GM23338 (cell line): ENCODE data around the gene CNN3. TPM values are rescaled to one million over a fixed set of nuclear protein-coding genes. Genes with fewer than 3 reads are reported as not detected.
A peak's percentile ranks its signal among the peaks of the same experiment; 100 is the strongest.

Experiments
- ATAC-seq: fragments of 200-7000 bp; cut with Tn5 transposase; 3 replicates; pipeline ENCODE4 v1.9.1; 2020
- DNase-seq: peaks from one replicate; pipeline ENCODE4 v3.0.0-alpha.2; 2015; ENCODE audit warnings: low spot score
- H2AFZ ChIP-seq: fragments of 200-600 bp; sonication (generic); 2 replicates; pipeline ENCODE4 v1.8.0; 2016; ENCODE audit warnings: antibody characterized with exemption, mild to moderate bottlenecking, moderate library complexity
- H3F3A ChIP-seq: fragments of 200-600 bp; sonication (generic); replicated peaks from 2 replicates; pipeline ENCODE4 v1.8.0; 2017; ENCODE audit warnings: antibody characterized with exemption, mixed run types, low read depth
- H3K27ac ChIP-seq: fragments of 200-600 bp; sonication (generic); 2 replicates; pipeline ENCODE4 v1.6.1; 2016; ENCODE audit warnings: low read depth
- H3K27me3 ChIP-seq: fragments of 200-600 bp; sonication (generic); 2 replicates; pipeline ENCODE4 v1.8.0; 2016; ENCODE audit warnings: mild to moderate bottlenecking, mixed run types, moderate library complexity; ENCODE audit not compliant: insufficient read depth
- H3K36me3 ChIP-seq: fragments of 200-600 bp; sonication (generic); 2 replicates; pipeline ENCODE4 v1.8.0; 2016; ENCODE audit warnings: mild to moderate bottlenecking; ENCODE audit not compliant: insufficient read depth
- H3K4me1 ChIP-seq: fragments of 200-600 bp; sonication (generic); 2 replicates; pipeline ENCODE4 v1.8.0; 2016; ENCODE audit warnings: mild to moderate bottlenecking, moderate library complexity; ENCODE audit not compliant: insufficient read depth
- H3K4me2 ChIP-seq: fragments of 200-600 bp; sonication (generic); 2 replicates; pipeline ENCODE4 v1.7.1; 2017; ENCODE audit warnings: mixed run types
- H3K4me3 ChIP-seq: fragments of 200-600 bp; sonication (generic); 2 replicates; pipeline ENCODE4 v1.6.1; 2016; ENCODE audit warnings: mixed run types
- H3K79me2 ChIP-seq: fragments of 200-600 bp; sonication (generic); replicated peaks from 2 replicates; pipeline ENCODE4 v1.8.0; 2017; ENCODE audit warnings: mild to moderate bottlenecking; ENCODE audit not compliant: insufficient read depth
- H3K9me2 ChIP-seq: fragments of 200-600 bp; sonication (generic); 2 replicates; pipeline ENCODE4 v1.8.0; 2017; ENCODE audit not compliant: insufficient read depth
- H4K20me1 ChIP-seq: fragments of 200-600 bp; sonication (generic); replicated peaks from 2 replicates; pipeline ENCODE4 v1.8.0; 2017; ENCODE audit warnings: mild to moderate bottlenecking; ENCODE audit not compliant: insufficient read depth
- H3K27ac Mint-ChIP-seq: 2 replicates; pipeline ENCODE4 v1.8.0; 2020; ENCODE audit warnings: inconsistent platforms, mild to moderate bottlenecking, moderate library complexity, mixed read lengths
- H3K27me3 Mint-ChIP-seq: 3 replicates; pipeline ENCODE4 v1.8.0; 2022; ENCODE audit warnings: low read depth, mild to moderate bottlenecking, moderate library complexity, mixed read lengths, inconsistent platforms; ENCODE audit not compliant: insufficient read depth, poor library complexity
- H3K36me3 Mint-ChIP-seq: 3 replicates; pipeline ENCODE4 v1.8.0; 2021; ENCODE audit warnings: low read depth, mild to moderate bottlenecking, inconsistent platforms, moderate library complexity, mixed read lengths
- H3K4me1 Mint-ChIP-seq: 3 replicates; pipeline ENCODE4 v1.8.0; 2020; ENCODE audit warnings: mild to moderate bottlenecking, inconsistent platforms, mixed read lengths
- H3K4me3 Mint-ChIP-seq: 3 replicates; pipeline ENCODE4 v1.8.0; 2021; ENCODE audit warnings: moderate library complexity, mild to moderate bottlenecking, inconsistent platforms, mixed read lengths
- H3K9me3 Mint-ChIP-seq: 3 replicates; pipeline ENCODE4 v1.8.0; 2020; ENCODE audit warnings: moderate library complexity, mild to moderate bottlenecking, inconsistent platforms, mixed read lengths
- CREB1 ChIP-seq: fragments of 250-450 bp; sonication (Bioruptor Pico); IDR thresholded peaks from 2 replicates; pipeline ENCODE4 v1.5.0; 2020; ENCODE audit warnings: low read depth, mild to moderate bottlenecking, moderate library complexity
- CTCF ChIP-seq, 2 experiments: fragments of 200-600 bp in 1 of 2; sonication (generic) in 1 of 2; conservative IDR thresholded peaks; 2 replicates each; pipeline versions ENCODE4 v1.5.1 to v1.6.1; 2016 to 2017; ENCODE audit warnings: antibody characterized with exemption in 2 of 2, low read depth in 2 of 2, mild to moderate bottlenecking in 2 of 2, moderate library complexity in 1 of 2
- JUNB ChIP-seq: IDR thresholded peaks from one replicate; pipeline ENCODE4 v1.6.1; 2016; ENCODE audit warnings: antibody characterized with exemption; ENCODE audit not compliant: unreplicated experiment
- STAT1 ChIP-seq: IDR thresholded peaks from one replicate; pipeline ENCODE4 v1.6.1; 2016; ENCODE audit warnings: antibody characterized with exemption; ENCODE audit not compliant: unreplicated experiment
- ZNF462 ChIP-seq: fragments of 250-450 bp; sonication (Bioruptor Pico); IDR thresholded peaks from 2 replicates; pipeline ENCODE4 v1.5.0; 2020; ENCODE audit warnings: mild to moderate bottlenecking, moderate library complexity
- polyA plus RNA-seq: library from polyadenylated mRNA; unstranded; fragments of >200 nt; fragmentation: Nextera tagmentation; extraction: Ambion mirVana; gene quantifications from 2 replicates; pipeline ENCODE4 v1.2.1, GENCODE V29; 2016
- total RNA-seq: library from RNA; depleted of rRNA; stranded (reverse); fragments of >200 nt; shearing (Covaris generic); gene quantifications from 2 replicates; pipeline ENCODE4 v1.2.3, GENCODE V29; 2014

The CNN3 gene
- total and polyA plus RNA-seq, 2 experiments from 2014 or later: 220 to 312 TPM

- no peak for TF ChIP-seq CTCF (conservative IDR thresholded peaks at IDR 0.05; ENCODE audit: low read depth in 2 of 2)
These were observed 47.3 kb upstream of the CNN3 start (continued) for GRCh38 chr1:94974241-94974640.

GRCh38 chr1:94973309-94973922 is 46.5 kb upstream of the CNN3 start:
- peaks cover 7% of the 10 kb centered on the region; the same call in 1 of the 2 replicates for H3K4me1 ChIP-seq
- DNase-seq: no peak
- no peaks in the 10 kb centered on the region for H3K79me2 ChIP-seq
- ATAC-seq: no peak
- H3K27me3 Mint-ChIP-seq: peaks cover 4% of the 10 kb centered on the region
- no peaks in the 10 kb centered on the region for H3K27me3 ChIP-seq
- H3K9me2 ChIP-seq: no peaks in the 10 kb centered on the region
- no peaks in the 10 kb centered on the region for H3F3A ChIP-seq
- H3K4me3 Mint-ChIP-seq: no peak overlapping the region
- no peak for TF ChIP-seq CREB1 (CRISPR knock-in tag)
- H2AFZ ChIP-seq: no peak overlapping the region
- peaks cover 11% of the 10 kb centered on the region for H3K4me1 Mint-ChIP-seq
- H3K4me3 ChIP-seq: no peak overlapping the region
- H3K36me3 ChIP-seq: no peaks in the 10 kb centered on the region
- no peaks in the 10 kb centered on the region for H3K36me3 Mint-ChIP-seq
- H3K9me3 Mint-ChIP-seq: no peaks in the 10 kb centered on the region
- no peak overlapping the region for H3K27ac Mint-ChIP-seq
- H3K4me2 ChIP-seq: no peak overlapping the region
- H4K20me1 ChIP-seq: no peaks in the 10 kb centered on the region
- no peak overlapping the region for H3K27ac ChIP-seq

GRCh38 chr1:94971491-94971924 is 44.6 kb upstream of the CNN3 start:
- Histone ChIP-seq H3K4me2 (peak overlapping the region; percentile 9; the same call in 1 of the 2 replicates), H2AFZ (no peak overlapping the region), H3K27ac (no peak overlapping the region), H3K9me2 (no peaks in the 10 kb centered on the region), H3K4me3 (no peak overlapping the region), H3K36me3 (no peaks in the 10 kb centered on the region), H3K4me1 (peaks cover 7% of the 10 kb centered on the region; the same call in 1 of the 2 replicates), H3K27me3 (no peaks in the 10 kb centered on the region), H3F3A (no peaks in the 10 kb centered on the region), H3K79me2 (no peaks in the 10 kb centered on the region), H4K20me1 (no peaks in the 10 kb centered on the region)
- Mint-ChIP-seq H3K27me3 (peaks cover 3% of the 10 kb centered on the region), H3K36me3 (no peaks in the 10 kb centered on the region), H3K9me3 (no peaks in the 10 kb centered on the region), H3K4me3 (no peak overlapping the region), H3K27ac (no peak overlapping the region), H3K4me1 (peaks cover 11% of the 10 kb centered on the region)
- DNase-seq (no peak), ATAC-seq (no peak)
- TF ChIP-seq CTCF (conservative IDR thresholded peaks at IDR 0.05; ENCODE audit: low read depth in 2 of 2) (no peak), ZNF462 (CRISPR knock-in tag) (no peak), STAT1 (no peak), JUNB (no peak)
